H1 (cell line): ENCODE measurements around the gene ORC6. TPM values are rescaled to one million over a fixed set of nuclear protein-coding genes. Genes with fewer than 3 reads are reported as not detected.

ENCODE experiments used
- CTCF ChIA-PET: fragments of 300-600 bp; sonication (Branson Sonifier 250); formaldehyde crosslinking; loops from one replicate; lab custom pipeline; 2021; ENCODE audit not compliant: partially characterized antibody; lab: Charles Lee
- POLR2A ChIA-PET: fragments of 300-600 bp; sonication (Branson Sonifier 250); formaldehyde crosslinking; loops from one replicate; lab custom pipeline; 2021; ENCODE audit warnings: inconsistent platforms; ENCODE audit not compliant: partially characterized antibody; lab: Charles Lee
- DNase-seq, 2 experiments: peaks; one replicate each; pipeline versions ENCODE4 v3.0.0 to v3.0.0-alpha.2; 2010 to 2022; ENCODE audit warnings: low spot score in 2 of 2, low read depth in 1 of 2, mixed read lengths in 1 of 2
- FAIRE-seq: peaks from 2 replicates; lab custom pipeline; 2011; peaks lifted over from hg19 to GRCh38; lab: Jason Lieb, UNC
- H2AFZ ChIP-seq: 2 replicates; pipeline ENCODE4 v1.8.1; 2012; ENCODE audit warnings: low read length, inconsistent platforms
- H2AK5ac ChIP-seq: 2 replicates; pipeline ENCODE4 v1.6.1; 2013; ENCODE audit warnings: low read depth, low read length
- H2BK120ac ChIP-seq: replicated peaks from 2 replicates; pipeline ENCODE3; 2013; ENCODE audit warnings: low read depth, low read length, inconsistent platforms
- H2BK12ac ChIP-seq: 2 replicates; pipeline ENCODE4 v1.6.1; 2013; ENCODE audit warnings: low read depth, low read length
- H2BK15ac ChIP-seq: 2 replicates; pipeline ENCODE4 v1.6.1; 2013; ENCODE audit warnings: low read length
- H2BK20ac ChIP-seq: 2 replicates; pipeline ENCODE4 v1.6.1; 2013; ENCODE audit warnings: low read length
- H2BK5ac ChIP-seq: 2 replicates; pipeline ENCODE4 v1.6.1; 2013; ENCODE audit warnings: low read depth, low read length
- H3K14ac ChIP-seq: 2 replicates; pipeline ENCODE4 v1.6.1; 2013; ENCODE audit warnings: inconsistent platforms; ENCODE audit not compliant: insufficient read length
- H3K18ac ChIP-seq: 2 replicates; pipeline ENCODE4 v1.6.1; 2013; ENCODE audit warnings: low read length; ENCODE audit errors: extremely low read depth
- H3K23ac ChIP-seq: 2 replicates; pipeline ENCODE4 v1.6.1; 2013; ENCODE audit warnings: inconsistent platforms; ENCODE audit not compliant: insufficient read length
- H3K23me2 ChIP-seq: 2 replicates; pipeline ENCODE4 v1.6.1; 2013; ENCODE audit warnings: low read depth, low read length
- H3K27ac ChIP-seq: 2 replicates; pipeline ENCODE4 v1.6.1; 2011; ENCODE audit warnings: low read depth, low read length, inconsistent platforms
- H3K27me3 ChIP-seq, 4 experiments: replicated peaks in 1 of 4; 1 replicate in 1 of 4; 2 replicates in 3 of 4; pipeline versions ENCODE4 v1.6.1 to v1.8.1; 2011 to 2013; ENCODE audit warnings: low read length in 3 of 4, mild to moderate bottlenecking in 3 of 4, inconsistent platforms in 2 of 4, mixed read lengths in 2 of 4, moderate library complexity in 1 of 4; ENCODE audit not compliant: control insufficient read depth in 3 of 4, insufficient read depth in 3 of 4; ENCODE audit errors: extremely low read depth in 1 of 4
- H3K36me3 ChIP-seq, 4 experiments: 2 replicates each; pipeline versions ENCODE4 v1.6.1 to v1.8.1; 2011 to 2013; ENCODE audit warnings: mild to moderate bottlenecking in 4 of 4, low read length in 3 of 4, moderate library complexity in 2 of 4, control low read depth in 1 of 4, inconsistent platforms in 1 of 4; ENCODE audit not compliant: insufficient read depth in 4 of 4, control insufficient read depth in 2 of 4
- H3K4ac ChIP-seq: replicated peaks from 2 replicates; pipeline ENCODE3; 2013; ENCODE audit warnings: low read length, low read depth, mixed read lengths, inconsistent platforms; ENCODE audit not compliant: insufficient read length
- H3K4me1 ChIP-seq, 4 experiments: replicated peaks in 1 of 4; 1 replicate in 1 of 4; 2 replicates in 3 of 4; pipeline versions ENCODE4 v1.6.1 to v1.8.1; 2011 to 2013; ENCODE audit warnings: low read length in 3 of 4, inconsistent platforms in 2 of 4, mixed read lengths in 1 of 4; ENCODE audit not compliant: insufficient read depth in 4 of 4, control insufficient read depth in 3 of 4
- H3K4me2 ChIP-seq, 2 experiments: 2 replicates each; pipeline versions ENCODE4 v1.6.1 to v1.8.1; 2011 to 2013; ENCODE audit warnings: low read depth in 2 of 2, low read length in 2 of 2, control low read depth in 1 of 2, inconsistent platforms in 1 of 2, mild to moderate bottlenecking in 1 of 2; ENCODE audit not compliant: insufficient read depth in 1 of 2
- H3K4me3 ChIP-seq, 4 experiments: fragments of 200-600, 300-600 bp in 1 of 4; sonication (generic), shearing (Covaris generic), sonication (Bioruptor Twin) in 1 of 4; 2 replicates each; pipeline versions ENCODE4 v1.5.1 to v1.8.1; 2011 to 2016; ENCODE audit warnings: low read length in 4 of 4, low read depth in 3 of 4, control low read depth in 2 of 4, inconsistent platforms in 2 of 4, mild to moderate bottlenecking in 2 of 4, mixed read lengths in 1 of 4, moderate library complexity in 1 of 4; ENCODE audit not compliant: insufficient read depth in 2 of 4; ENCODE audit errors: extremely low read depth in 1 of 4
- H3K56ac ChIP-seq: replicated peaks from 2 replicates; pipeline ENCODE3; 2013; ENCODE audit warnings: low read depth, mild to moderate bottlenecking, mixed read lengths, low read length, inconsistent platforms; ENCODE audit not compliant: insufficient read length
- H3K79me1 ChIP-seq: 2 replicates; pipeline ENCODE4 v1.6.1; 2013; ENCODE audit warnings: low read depth, low read length, control low read depth
- H3K79me2 ChIP-seq, 2 experiments: 2 replicates each; pipeline versions ENCODE4 v1.6.1 to v1.8.1; 2012 to 2013; ENCODE audit warnings: low read length in 2 of 2, mild to moderate bottlenecking in 2 of 2, inconsistent platforms in 1 of 2; ENCODE audit not compliant: insufficient read depth in 2 of 2, control insufficient read depth in 1 of 2
- H3K9ac ChIP-seq, 4 experiments: replicated peaks in 1 of 4; 1 replicate in 1 of 4; 2 replicates in 3 of 4; pipeline versions ENCODE4 v1.6.1 to v1.8.1; 2011 to 2013; ENCODE audit warnings: low read depth in 3 of 4, low read length in 3 of 4, control low read depth in 2 of 4, mild to moderate bottlenecking in 2 of 4, moderate library complexity in 2 of 4, inconsistent platforms in 1 of 4; ENCODE audit errors: extremely low read depth in 1 of 4
- H3K9me3 ChIP-seq, 2 experiments: 2 replicates each; pipeline versions ENCODE4 v1.6.1 to v1.8.1; 2012 to 2013; ENCODE audit warnings: mild to moderate bottlenecking in 2 of 2, moderate library complexity in 2 of 2, control low read depth in 1 of 2, inconsistent platforms in 1 of 2, low read depth in 1 of 2, low read length in 1 of 2, mixed read lengths in 1 of 2; ENCODE audit not compliant: insufficient read depth in 2 of 2
- H4K20me1 ChIP-seq, 2 experiments: replicated peaks in 1 of 2; 2 replicates each; pipeline versions ENCODE3 to v1.8.1; 2011 to 2013; ENCODE audit warnings: inconsistent platforms in 2 of 2, low read length in 2 of 2, mild to moderate bottlenecking in 1 of 2; ENCODE audit not compliant: insufficient read depth in 2 of 2, control insufficient read depth in 1 of 2
- H4K5ac ChIP-seq: 2 replicates; pipeline ENCODE4 v1.6.1; 2013; ENCODE audit warnings: low read length, low read depth, mixed read lengths, inconsistent platforms; ENCODE audit not compliant: insufficient read length
- H4K8ac ChIP-seq: 2 replicates; pipeline ENCODE4 v1.8.0; 2013; ENCODE audit warnings: mild to moderate bottlenecking, moderate library complexity, low read length, inconsistent platforms; ENCODE audit not compliant: insufficient read depth; ENCODE audit errors: extremely low read depth
- H4K91ac ChIP-seq: replicated peaks from 2 replicates; pipeline ENCODE3; 2013; ENCODE audit warnings: low read length, mixed read lengths, inconsistent platforms; ENCODE audit not compliant: insufficient read length
- BACH1 ChIP-seq: IDR thresholded peaks from 2 replicates; pipeline ENCODE4 v1.6.1; 2012; ENCODE audit warnings: low read length, improper control_type of control experiment
- BRCA1 ChIP-seq: IDR thresholded peaks from 2 replicates; pipeline ENCODE4 v1.6.1; 2012; ENCODE audit warnings: low read depth, low read length, improper control_type of control experiment
- KDM5A ChIP-seq: fragments of 200-600 bp; IDR thresholded peaks from 2 replicates; pipeline ENCODE4 v1.7.1; 2012; ENCODE audit warnings: mild to moderate bottlenecking, low read length, inconsistent platforms, mixed read lengths
- WGBS, 2 experiments: shearing (Covaris generic) in 1 of 2; methylation state at CpG; one replicate each; pipeline versions ENCODE4 v1.1.6 to v1.1.7; 2013 to 2015; ENCODE audit warnings: low lambda C conversion rate in 2 of 2, mixed read lengths in 2 of 2, inconsistent platforms in 1 of 2, low coverage in 1 of 2, missing lambda C conversion rate in 1 of 2; ENCODE audit not compliant: insufficient replicate concordance in 2 of 2, insufficient coverage in 1 of 2, insufficient read length in 1 of 2; ENCODE audit errors: extremely low coverage in 1 of 2, missing lambda C conversion rate in 1 of 2; 5-methylcytosine and 5-hydroxymethylcytosine counted together
- polyA plus RNA-seq, 7 experiments: library from polyadenylated mRNA; depleted of rRNA in 3 of 7; stranded (reverse) in 5 of 7; unstranded in 2 of 7; fragments of >200 nt in 5 of 7; fragments of 200-250 nt in 2 of 7; gene quantifications; 1 replicate in 5 of 7; 2 replicates in 1 of 7; 4 replicates in 1 of 7; pipeline versions ENCODE4 v1.2.1 to v1.2.3, GENCODE V29; 2011 to 2013; ENCODE audit warnings: missing spikeins in 2 of 7, mixed read lengths in 2 of 7
- total RNA-seq: library from RNA; stranded (reverse); fragmentation: NEBNext Ultra II Directional; extraction: Animal tissue kit (Norgen Biotek cat#: 25700); gene quantifications from 2 replicates; pipeline ENCODE4 v1.2.1, GENCODE V29; 2021

Gene ORC6
- total and polyA plus RNA-seq, 2 of the 8 experiments (the other 6 are each of a cell fraction or from before 2014, with no cell fraction given): 41.8 to 67.4 TPM

- Histone ChIP-seq H2AFZ (no peak overlapping the region), H2BK20ac (no peak overlapping the region), H4K8ac (no peak overlapping the region), H2BK5ac (no peak overlapping the region), H3K23ac (no peak overlapping the region), H3K9me3 (no peaks in the 10 kb centered on the region; a peak in 1 of 4 replicates), H3K79me2 (no peaks in the 10 kb centered on the region), H3K14ac (no peak overlapping the region), H3K36me3 (no peaks in the 10 kb centered on the region), H4K20me1 (no peaks in the 10 kb centered on the region), H2BK15ac (no peak overlapping the region), H3K56ac (no peak overlapping the region), H2BK12ac (no peak overlapping the region), H3K4me1 (peaks cover 0 to 6% (median 2%) of the 10 kb centered on the region in 4 experiments; a peak in 1 of 7 replicates), H2AK5ac (no peak overlapping the region), H3K18ac (no peak overlapping the region), H4K91ac (no peak overlapping the region), H4K5ac (no peak overlapping the region), H3K4ac (no peak overlapping the region), H3K27ac (no peak overlapping the region), H3K23me2 (no peaks in the 10 kb centered on the region), H3K4me3 (no peak overlapping the region), H2BK120ac (no peak overlapping the region), H3K9ac (no peak overlapping the region), H3K27me3 (no peaks in the 10 kb centered on the region; a peak in 1 of 7 replicates), H3K4me2 (no peak overlapping the region), H3K79me1 (no peaks in the 10 kb centered on the region)
- ChIA-PET CTCF (interaction anchor here (1.0 to 2.0 kb wide), 3 partner anchors 9 to 24 kb away, joined by 3 to 10 read pairs (median 3); no protein-coding TSS in a partner anchor), POLR2A (no interaction called here)
- 91% methylated on average over 27 of the region's 27 CpGs; no CpG with 5 or more reads in 1 of the 2 experiments for WGBS, 2 experiments
- FAIRE-seq: no peak
- no peak for DNase-seq
- TF ChIP-seq BACH1 (no peak), KDM5A (no peak), BRCA1 (no peak)
Measured at GRCh38 chr16:46649588-46650253, 39.7 kb upstream of the ORC6 start.
